ENCODE data around the gene EEF1G.
A peak's percentile ranks its signal among the peaks of the same experiment; 100 is the strongest.

DNA sequence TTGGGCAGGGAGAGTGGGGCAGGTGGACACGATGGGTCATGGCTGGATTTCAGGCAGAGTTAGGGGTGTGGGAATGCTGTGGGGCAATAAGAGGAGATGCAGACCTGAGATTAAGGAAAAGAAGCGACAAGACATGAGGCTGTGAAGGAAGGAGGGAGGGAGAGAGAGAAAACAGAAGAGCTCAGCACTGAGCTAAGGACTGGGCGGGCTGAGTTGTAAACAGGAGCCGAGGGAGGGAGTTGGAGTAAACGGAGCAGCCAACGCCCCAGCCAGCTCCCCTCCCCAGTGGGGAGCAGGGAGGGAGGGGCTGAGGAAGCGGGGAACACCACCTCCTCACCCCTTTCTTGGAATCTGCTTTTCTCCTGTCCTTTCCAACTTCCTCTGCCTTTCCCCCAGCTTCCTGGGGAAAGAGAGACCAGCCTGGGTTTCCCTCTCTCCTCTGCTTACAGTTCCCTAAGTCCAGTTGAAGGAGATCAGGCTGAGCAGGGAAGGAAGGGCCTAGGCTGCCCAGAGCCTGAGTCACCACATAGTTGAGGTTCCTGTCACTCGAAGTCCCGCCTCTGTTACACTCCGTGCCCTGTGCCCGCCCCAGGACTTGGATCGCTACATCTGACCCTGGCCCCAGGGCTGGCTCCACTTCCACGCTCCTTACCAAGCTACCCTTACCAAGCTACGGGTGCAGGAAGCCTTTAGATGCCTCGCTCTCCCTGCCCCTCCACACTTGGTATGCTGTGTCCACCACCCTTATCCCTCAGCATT is 20.4 kb downstream of the EEF1G start:
- TF ChIP-seq, protein P1, sequence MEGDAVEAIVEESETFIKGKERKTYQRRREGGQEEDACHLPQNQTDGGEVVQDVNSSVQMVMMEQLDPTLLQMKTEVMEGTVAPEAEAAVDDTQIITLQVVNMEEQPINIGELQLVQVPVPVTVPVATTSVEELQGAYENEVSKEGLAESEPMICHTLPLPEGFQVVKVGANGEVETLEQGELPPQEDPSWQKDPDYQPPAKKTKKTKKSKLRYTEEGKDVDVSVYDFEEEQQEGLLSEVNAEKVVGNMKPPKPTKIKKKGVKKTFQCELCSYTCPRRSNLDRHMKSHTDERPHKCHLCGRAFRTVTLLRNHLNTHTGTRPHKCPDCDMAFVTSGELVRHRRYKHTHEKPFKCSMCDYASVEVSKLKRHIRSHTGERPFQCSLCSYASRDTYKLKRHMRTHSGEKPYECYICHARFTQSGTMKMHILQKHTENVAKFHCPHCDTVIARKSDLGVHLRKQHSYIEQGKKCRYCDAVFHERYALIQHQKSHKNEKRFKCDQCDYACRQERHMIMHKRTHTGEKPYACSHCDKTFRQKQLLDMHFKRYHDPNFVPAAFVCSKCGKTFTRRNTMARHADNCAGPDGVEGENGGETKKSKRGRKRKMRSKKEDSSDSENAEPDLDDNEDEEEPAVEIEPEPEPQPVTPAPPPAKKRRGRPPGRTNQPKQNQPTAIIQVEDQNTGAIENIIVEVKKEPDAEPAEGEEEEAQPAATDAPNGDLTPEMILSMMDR (IDR thresholded peaks at IDR 0.05; ENCODE audit: low read depth, low read length) = no peak
- TF ChIP-seq POLR2A (IDR thresholded peaks at IDR 0.05; ENCODE audit: extremely low read depth, insufficient read length) = no peak
- TF ChIP-seq, protein P2, sequence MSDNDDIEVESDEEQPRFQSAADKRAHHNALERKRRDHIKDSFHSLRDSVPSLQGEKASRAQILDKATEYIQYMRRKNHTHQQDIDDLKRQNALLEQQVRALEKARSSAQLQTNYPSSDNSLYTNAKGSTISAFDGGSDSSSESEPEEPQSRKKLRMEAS (IDR thresholded peaks at IDR 0.05; ENCODE audit: low read depth, low read length) = 0 out of 2 replicates have a peak, but pooled peaks have one; percentile 9
- peak; percentile 51; the same call in 1 of the 2 replicates for TF ChIP-seq MYC (IDR thresholded peaks at IDR 0.05; ENCODE audit: low read depth, low read length)
